GM18511 (cell line): ENCODE measurements around the gene KIF5C.

ENCODE experiments used
- ATAC-seq: cut with Tn5 transposase; IDR thresholded peaks from one replicate; pipeline ENCODE4 v1.9.1; 2021; ENCODE audit warnings: mild to moderate bottlenecking, moderate library complexity; ENCODE audit not compliant: unreplicated experiment

Gene KIF5C

DNA sequence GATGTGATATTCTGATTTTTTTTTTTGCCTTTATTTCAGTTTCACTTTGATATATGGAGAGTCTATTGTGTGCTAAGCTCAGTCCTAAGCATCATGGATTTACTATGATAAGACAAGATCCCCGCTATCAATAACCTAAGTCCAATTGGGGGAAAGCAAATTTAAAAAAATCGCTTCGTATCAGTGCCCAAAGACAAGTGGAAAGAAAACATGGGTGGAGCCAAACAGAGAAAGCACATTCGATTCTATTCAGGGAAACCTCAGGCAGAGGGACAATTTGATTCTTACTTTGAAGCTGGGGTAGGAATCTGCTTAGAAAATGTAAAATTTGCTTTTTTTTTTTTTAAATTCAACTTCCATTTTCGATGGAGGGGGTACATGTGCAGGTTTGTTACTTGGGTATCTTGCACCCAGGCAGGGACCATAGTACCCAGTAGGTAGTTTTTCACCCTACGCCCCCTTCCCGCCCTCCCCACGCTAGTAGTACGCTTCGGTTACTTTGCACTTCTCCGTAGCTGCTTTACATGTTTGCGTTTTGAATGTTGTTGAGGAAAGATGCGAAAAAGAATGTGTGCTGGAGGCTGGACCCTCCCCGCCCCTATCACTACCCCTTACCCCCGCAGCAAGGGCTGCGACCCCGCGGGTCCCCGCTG lies 12.4 kb downstream of the KIF5C start:
- peak; percentile 37 for ATAC-seq

DNA sequence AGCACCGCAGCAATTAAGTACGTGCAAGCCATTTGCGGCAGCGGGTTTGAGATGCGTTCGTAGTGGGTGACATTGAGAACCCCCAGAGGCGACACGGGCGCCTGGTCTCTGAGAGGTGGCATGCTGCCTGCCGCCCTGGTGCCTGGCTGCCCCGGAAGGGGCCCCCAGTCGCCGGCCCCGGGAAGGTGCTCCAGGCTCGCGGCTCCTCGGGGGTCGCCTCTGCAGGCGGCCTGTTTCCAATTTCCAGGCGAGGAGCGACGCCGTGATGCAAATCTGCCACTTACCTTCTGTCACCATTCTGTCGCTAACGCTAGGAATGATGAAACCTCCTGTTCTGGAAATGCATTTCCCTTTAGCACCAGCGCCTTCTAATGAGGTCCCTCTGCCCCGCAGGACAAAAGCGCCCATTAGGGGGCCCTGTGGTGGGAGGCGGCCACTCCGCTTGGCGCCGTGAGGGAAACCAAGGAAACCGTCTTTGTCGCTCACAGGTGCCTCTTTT lies 13.0 kb downstream of the KIF5C start:
- peak; percentile 46 for ATAC-seq

DNA sequence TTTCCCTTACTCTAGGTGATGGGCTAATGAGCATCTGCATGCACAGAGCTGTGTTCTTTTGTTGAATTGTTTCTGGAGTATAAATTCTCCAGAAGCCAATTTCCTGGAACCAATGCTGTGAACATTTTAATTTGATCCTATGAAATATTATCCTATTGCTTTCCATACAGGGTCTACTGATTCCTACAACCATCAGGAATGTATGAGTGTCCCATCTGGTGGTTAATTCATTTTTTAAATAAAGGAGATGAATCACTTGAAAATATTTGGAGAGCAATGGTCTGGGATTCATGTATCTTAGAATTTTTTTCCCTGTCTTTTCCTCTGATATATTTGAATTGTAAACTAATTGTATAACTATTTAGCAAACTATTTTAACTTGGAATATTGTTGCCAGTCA lies 14.0 kb downstream of the KIF5C start:
- ATAC-seq: no peak

- no peak for ATAC-seq
Measured at GRCh38 chr2:148893906-148894305, 18.9 kb downstream of the KIF5C start.

GRCh38 chr2:148896136-148896535 lies 21.1 kb downstream of the KIF5C start:
- ATAC-seq: no peak

DNA sequence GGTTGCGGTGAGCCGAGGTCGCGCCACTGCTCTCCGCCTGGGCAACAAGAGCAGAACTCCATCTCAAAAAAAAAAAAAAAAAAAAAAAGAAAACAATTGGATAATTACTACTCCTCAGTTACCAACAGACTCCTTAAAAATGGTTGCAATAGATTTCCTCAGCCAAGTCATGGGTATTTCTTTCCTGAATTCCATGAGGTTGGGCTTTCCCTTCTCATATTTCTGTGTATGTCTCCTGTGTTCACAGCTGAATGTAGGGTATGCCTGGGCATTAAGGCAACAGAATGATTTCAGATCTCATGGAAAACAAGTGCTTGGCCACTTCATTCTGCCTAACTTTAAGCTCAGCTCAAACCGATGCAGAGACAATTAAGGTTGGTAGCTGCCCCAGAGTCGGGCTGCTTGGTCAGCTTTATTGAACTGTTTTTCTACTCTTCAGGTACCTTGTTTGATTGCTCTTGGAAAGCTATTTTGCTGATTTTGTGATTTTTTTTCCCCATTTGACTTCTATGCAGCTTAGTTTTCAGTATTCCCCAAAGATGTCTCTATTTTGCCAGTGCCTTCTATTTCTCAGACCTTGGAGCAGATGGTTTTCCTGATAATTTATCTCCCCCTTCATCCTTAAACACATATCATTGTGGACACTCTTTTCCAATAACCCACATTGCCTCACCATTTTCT lies 24.8 kb downstream of the KIF5C start:
- ATAC-seq: no peak

GRCh38 chr2:148900350-148900837 lies 25.4 kb downstream of the KIF5C start:
- ATAC-seq: no peak

DNA sequence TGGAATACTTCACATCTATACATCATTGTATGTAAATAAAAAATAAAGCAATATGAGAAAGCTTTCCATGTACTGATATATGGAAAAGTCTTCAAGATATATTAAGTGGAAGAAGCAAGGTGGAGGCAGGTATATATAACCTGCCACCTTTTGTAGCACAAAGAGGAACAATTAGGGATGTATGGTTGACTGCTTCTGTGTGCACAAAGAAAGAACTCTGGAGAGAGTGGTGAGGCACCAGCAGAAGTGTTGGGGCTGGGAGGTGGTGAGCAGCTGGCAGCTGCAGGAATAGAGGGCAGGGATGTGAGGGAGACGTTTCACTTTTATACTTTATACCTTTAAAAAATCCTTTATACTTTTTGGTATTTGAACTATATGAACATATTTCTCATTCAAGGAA lies 26.1 kb downstream of the KIF5C start:
- ATAC-seq: no peak

DNA sequence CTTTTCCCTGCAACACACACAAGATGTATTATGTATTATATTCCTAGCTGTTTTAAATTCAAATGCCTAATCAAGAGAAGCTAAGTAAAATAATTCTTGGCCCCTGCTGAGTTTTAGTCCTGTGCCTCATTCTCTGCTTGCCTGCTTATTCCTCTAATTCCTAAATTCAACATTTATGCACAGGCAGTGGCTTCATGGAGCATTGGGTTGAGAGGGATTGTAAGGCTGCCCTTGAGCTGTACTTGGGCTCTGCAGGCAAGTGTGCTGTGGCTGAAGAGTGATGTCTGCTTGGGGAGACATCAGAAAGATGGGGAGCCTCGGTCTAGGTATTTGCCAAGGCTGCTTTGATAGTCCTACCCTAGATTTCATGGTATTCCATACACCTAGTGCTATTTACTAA lies 27.8 kb downstream of the KIF5C start:
- no peak for ATAC-seq

DNA sequence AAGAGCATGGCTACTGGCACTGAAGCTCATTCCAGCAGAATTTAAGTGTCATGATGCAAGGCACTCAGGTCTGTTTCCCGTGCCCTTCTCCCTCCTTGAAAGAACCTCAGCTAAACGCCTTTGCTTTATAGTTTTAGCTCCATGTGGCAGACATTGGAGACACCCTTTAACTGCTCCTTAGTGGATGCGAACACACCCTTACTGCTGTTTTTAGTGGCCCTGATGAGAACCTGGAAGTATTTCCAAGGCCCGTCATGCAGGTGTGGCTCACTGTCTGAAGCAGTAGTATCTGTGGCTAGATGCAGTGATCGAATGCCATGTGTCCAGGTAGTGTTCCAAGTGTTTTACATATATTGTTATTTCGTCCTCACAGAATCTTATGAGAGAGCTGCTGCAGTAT lies 28.3 kb downstream of the KIF5C start:
- no peak for ATAC-seq

DNA sequence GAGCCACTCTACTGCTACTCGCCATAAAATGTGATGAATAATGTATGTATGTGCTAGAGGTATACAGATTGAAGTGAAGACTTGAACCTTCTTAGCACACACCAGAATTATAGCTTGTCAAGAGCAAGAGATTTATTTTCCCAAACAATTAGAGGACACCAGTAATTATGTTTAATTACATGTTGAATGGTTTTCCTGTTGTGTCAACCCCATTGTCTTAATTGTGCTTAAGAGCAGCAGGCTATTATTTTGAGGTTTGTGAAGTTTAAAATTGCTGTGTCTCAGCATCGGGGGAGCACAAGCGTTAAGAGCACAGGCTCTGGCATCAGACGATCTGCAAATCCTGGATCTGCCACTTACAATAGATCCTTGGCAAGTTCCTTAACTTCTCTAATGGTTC lies 29.0 kb downstream of the KIF5C start:
- ATAC-seq: no peak

DNA sequence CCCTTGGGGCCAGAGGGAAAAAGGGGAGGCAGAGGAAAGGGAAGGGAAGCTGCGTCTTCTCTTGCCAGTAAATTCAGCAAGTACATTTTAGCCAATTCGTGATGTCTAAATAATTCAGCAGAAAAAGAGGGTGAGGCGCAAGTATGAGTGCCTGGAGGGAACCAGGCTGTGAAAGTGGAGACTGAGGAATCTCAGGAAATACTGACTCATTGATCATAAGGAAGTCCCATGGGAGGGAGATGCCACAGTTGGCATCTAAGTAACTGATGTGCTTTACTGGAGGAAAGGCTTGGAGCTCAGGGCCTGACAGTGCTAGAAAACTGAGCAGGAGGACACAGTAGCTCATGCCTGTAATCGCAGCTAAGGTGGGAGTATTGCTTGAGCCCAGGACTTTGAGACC lies 31.1 kb downstream of the KIF5C start:
- ATAC-seq: no peak

DNA sequence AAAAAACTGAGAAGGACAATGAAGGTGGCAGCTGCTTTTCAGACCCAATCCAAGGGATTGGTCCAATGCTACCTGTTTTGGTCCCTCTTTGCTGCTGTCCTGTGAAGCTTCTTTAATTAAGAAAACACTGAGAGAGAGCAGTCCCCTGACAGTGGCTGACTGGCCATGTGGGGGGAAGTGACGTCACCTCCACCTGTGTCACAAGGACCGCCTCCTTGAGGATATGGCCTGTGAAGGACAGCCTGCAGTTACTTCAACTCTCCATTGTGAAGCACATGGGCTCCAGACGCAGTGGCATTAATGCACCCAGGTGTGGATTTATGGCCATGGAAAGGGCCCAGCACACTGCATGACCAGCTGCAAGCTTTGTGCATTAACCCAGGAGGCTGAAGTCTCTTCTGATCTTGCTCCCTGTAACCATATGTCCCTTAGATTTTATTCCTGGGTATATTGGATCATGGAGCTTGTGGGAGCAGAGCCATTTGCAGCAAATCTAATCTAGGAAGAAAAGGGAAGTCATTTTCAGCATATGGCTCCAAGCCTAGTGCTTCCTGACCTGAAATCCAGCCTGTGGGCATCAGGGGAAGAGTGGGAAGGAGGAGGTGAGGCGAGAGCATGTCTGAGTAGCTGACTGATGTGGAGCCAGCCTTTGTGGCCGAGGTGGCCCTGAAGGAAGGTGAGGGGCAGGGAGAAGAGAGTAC lies 32.2 kb downstream of the KIF5C start:
- no peak for ATAC-seq

DNA sequence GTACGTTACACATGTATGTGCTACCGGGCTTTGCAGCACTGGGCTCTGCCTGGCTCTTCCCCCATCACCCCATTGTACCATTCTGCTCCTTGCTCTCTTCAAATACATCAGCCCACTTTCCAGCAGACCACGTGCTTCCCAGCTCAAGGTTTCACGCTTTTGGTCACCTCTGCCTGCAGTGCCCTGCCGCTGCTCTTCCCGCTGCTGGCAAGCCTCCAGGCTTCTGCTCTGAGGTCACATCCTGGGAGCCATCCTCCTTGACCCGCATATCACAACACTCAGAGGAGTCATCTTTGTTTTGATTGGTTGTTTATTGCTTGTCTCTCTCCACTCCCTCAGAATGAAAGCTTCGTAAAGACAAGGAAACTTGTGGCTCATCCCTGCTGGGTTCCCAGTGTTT lies 34.1 kb downstream of the KIF5C start:
- no peak for ATAC-seq

GRCh38 chr2:148913061-148913460 lies 38.0 kb downstream of the KIF5C start:
- no peak for ATAC-seq

DNA sequence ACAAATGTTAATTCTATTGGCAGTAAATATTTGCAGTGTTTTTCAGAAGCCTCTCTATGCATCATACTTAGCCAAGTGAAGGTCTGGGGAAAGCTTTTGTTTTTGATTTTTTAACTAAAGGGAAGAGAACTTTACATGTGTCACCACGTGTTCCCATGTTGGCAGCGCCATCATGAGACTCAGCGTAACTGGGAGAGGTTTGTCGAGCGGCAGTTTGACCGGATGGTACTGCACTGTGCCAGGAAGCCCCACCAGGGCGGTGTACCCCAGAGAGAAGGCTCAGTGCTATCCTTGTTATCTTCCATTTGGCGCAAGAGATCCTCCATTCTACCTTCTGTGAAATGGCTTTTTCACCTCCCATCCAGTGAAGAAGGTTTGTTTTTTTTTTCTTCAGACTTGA lies 38.5 kb downstream of the KIF5C start:
- no peak for ATAC-seq

- ATAC-seq: no peak
Measured at GRCh38 chr2:148914463-148914862, 39.4 kb downstream of the KIF5C start.

DNA sequence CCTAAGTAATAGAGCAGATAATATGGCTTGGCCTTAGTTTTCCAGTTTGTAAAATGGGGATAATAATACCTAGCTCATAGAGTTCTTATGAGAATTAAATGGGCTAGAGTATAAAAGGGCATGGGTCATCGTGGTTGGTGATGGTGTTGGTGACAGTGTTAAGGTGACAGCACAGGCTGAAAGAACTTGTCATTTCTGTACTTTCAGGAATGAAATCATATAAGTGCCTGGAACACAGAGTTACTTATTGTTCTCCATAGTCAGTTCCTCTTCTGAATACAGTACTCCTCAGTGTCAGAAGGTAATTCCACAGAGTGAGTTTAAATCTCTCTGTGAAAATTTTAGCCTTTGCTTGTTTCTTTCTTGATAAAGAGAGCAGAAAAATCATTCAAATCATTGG lies 42.4 kb downstream of the KIF5C start:
- ATAC-seq: peak; percentile 84

- no peak for ATAC-seq
Measured at GRCh38 chr2:148918554-148918953, 43.5 kb downstream of the KIF5C start.

DNA sequence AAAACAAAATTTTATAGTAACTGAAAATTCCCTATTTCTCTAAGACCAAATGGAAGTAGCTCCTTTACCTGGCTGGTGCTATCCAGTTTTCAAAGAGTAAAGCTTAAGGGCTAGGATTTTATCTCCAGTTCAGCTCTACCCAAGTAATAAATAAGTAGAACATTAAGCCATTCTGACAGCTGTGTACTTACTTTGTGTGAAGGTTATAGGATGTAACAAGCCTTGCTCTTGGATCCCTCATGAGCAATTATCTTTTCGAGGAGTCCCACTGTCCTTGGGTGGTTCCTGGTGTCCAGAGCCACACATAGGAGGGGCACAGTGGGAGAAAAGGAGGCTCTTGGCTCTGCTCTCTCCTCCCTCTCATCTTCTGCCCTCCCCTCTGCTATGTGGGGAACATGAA lies 45.5 kb downstream of the KIF5C start:
- no peak for ATAC-seq

GRCh38 chr2:148922062-148922461 lies 47.0 kb downstream of the KIF5C start:
- no peak for ATAC-seq
